ENCODE measurements around the gene PTTG2.

PTTG2 gene

GRCh38 chr4:37953620-37954293 lies 6.4 kb upstream of the PTTG2 start:
- no peak for DNase-seq (ENCODE audit: low spot score)
- TF ChIP-seq, protein P1, sequence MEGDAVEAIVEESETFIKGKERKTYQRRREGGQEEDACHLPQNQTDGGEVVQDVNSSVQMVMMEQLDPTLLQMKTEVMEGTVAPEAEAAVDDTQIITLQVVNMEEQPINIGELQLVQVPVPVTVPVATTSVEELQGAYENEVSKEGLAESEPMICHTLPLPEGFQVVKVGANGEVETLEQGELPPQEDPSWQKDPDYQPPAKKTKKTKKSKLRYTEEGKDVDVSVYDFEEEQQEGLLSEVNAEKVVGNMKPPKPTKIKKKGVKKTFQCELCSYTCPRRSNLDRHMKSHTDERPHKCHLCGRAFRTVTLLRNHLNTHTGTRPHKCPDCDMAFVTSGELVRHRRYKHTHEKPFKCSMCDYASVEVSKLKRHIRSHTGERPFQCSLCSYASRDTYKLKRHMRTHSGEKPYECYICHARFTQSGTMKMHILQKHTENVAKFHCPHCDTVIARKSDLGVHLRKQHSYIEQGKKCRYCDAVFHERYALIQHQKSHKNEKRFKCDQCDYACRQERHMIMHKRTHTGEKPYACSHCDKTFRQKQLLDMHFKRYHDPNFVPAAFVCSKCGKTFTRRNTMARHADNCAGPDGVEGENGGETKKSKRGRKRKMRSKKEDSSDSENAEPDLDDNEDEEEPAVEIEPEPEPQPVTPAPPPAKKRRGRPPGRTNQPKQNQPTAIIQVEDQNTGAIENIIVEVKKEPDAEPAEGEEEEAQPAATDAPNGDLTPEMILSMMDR (IDR thresholded peaks at IDR 0.05; ENCODE audit: extremely low read depth, insufficient read depth, missing control alignments), result no peak
- in situ Hi-C loops (cut with MboI; ENCODE audit: low pct_unique_long_range_greater_than_20kb, low sequenced_read_pairs, unreplicated experiment), result no loop called here

DNA sequence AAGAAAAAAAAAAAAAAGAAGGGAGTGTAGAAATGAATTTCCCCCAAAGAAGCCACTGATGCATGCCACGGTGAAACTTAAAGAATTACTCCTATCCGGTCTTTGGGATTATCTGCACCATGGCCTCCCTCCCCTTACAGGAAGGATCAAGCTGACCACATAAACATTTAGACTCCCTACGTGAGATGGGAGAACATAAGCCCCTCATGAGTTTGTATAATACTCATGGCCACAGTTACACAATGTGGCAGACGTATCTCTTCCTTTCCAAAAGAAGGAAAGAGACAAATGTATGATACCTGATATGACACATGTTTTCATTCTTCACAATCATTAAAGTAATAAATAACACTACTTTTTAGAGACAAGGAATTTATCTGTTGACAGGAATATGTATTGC lies 3.3 kb upstream of the PTTG2 start:
- DNase-seq (ENCODE audit: low spot score), result no peak
- TF ChIP-seq, protein P1 (IDR thresholded peaks at IDR 0.05; ENCODE audit: extremely low read depth, insufficient read depth, missing control alignments), result no peak
- in situ Hi-C loops (cut with MboI; ENCODE audit: low pct_unique_long_range_greater_than_20kb, low sequenced_read_pairs, unreplicated experiment), result no loop called here

DNA sequence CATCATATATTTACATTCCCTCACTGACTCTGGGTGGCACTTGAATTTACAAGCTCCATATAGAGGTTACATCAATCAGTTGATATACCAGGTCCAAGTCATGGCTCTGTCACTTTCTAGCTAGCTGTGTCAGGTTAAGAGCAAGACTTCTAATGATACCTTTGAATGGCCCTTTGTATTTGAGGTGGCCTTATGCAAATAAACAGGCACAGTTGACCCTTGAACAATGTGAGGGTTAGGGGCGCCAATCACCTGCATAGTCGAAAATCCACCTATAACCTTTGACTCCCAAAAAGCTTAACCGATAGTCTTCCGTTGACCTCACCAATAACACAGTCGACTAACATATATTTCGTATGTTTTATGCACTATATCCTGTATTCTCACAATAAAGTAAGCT lies 1.3 kb upstream of the PTTG2 start:
- TF ChIP-seq, protein P1 (IDR thresholded peaks at IDR 0.05; ENCODE audit: extremely low read depth, insufficient read depth, missing control alignments), result no peak
- in situ Hi-C loops (cut with MboI; ENCODE audit: low pct_unique_long_range_greater_than_20kb, low sequenced_read_pairs, unreplicated experiment), result no loop called here
- no peak for DNase-seq (ENCODE audit: low spot score)

DNA sequence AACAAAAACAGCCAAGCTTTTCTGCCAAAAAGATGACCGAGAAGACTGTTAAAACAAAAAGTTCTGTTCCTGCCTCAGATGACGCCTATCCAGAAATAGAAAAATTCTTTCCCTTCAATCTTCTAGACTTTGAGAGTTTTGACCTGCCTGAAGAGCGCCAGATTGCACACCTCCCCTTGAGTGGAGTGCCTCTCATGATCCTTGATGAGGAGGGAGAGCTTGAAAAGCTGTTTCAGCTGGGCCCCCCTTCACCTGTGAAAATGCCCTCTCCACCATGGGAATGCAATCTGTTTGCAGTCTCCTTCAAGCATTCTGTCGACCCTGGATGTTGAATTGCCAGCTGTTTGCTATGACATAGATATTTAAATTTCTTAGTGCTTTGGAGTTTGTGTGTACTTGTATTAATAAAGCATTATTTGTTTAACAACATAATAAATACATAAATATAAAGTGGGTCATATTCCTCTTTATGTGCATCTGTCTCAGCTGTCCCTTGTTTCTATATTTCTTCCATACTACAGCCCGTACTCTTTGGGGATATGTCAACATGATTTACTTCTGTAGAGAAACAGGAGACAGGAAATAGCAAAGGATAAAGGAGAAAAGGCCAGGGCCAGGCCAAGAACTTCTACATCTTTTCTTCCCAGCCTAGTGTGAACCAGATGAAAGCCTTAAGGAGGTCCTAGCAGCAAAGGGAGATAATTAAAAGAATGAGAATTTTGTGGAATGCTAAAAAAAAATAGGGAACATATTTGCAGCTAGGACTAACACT lies 667 bp downstream of the PTTG2 start:
- in situ Hi-C loops (cut with MboI; ENCODE audit: low pct_unique_long_range_greater_than_20kb, low sequenced_read_pairs, unreplicated experiment), result no loop called here
- no peak for DNase-seq (ENCODE audit: low spot score)
- TF ChIP-seq, protein P1 (IDR thresholded peaks at IDR 0.05; ENCODE audit: extremely low read depth, insufficient read depth, missing control alignments), result no peak

- no peak for DNase-seq (ENCODE audit: low spot score)
These were observed 4.7 kb downstream of the PTTG2 start for GRCh38 chr4:37964734-37965457.

GRCh38 chr4:37966044-37966443 lies 5.8 kb downstream of the PTTG2 start:
- TF ChIP-seq, protein P1 (IDR thresholded peaks at IDR 0.05; ENCODE audit: extremely low read depth, insufficient read depth, missing control alignments), result no peak
- no peak for DNase-seq (ENCODE audit: low spot score)
- in situ Hi-C loops (cut with MboI; ENCODE audit: low pct_unique_long_range_greater_than_20kb, low sequenced_read_pairs, unreplicated experiment), result no loop called here

More at GRCh38 chr4:37964734-37965457, 4.7 kb downstream of the PTTG2 start:
- in situ Hi-C loops (cut with MboI; ENCODE audit: low pct_unique_long_range_greater_than_20kb, low sequenced_read_pairs, unreplicated experiment), result no loop called here
- TF ChIP-seq, protein P1 (IDR thresholded peaks at IDR 0.05; ENCODE audit: extremely low read depth, insufficient read depth, missing control alignments), result no peak

Measured in GM13977 (cell line).